Measurements from ENCODE around the gene WBP1.

The WBP1 gene

GRCh38 chr2:74493546-74493945 lies 35.3 kb downstream of the WBP1 start:
- no peaks in the 10 kb centered on the region for H3K79me2 ChIP-seq (ENCODE audit: insufficient read depth, low read length)
- H3K4me3 ChIP-seq (ENCODE audit: low read length, poor library complexity, severe bottlenecking) = no peak overlapping the region
- no peaks in the 10 kb centered on the region for H3K9me3 ChIP-seq (ENCODE audit: insufficient read depth, low read depth, low read length)
- no peak overlapping the region for H3K9ac ChIP-seq (ENCODE audit: low read depth, low read length, poor library complexity, severe bottlenecking)
- no peak overlapping the region for H2AFZ ChIP-seq (ENCODE audit: low read length)
- H3K9me2 ChIP-seq (replicated peaks; ENCODE audit: low read depth, low read length) = no peaks in the 10 kb centered on the region
- TF ChIP-seq EZH2phosphoT487 (IDR thresholded peaks at IDR 0.05; ENCODE audit: borderline replicate concordance) (no peak), CTCF (conservative IDR thresholded peaks at IDR 0.05; ENCODE audit: low read length) (no peak)
- H4K20me1 ChIP-seq (ENCODE audit: insufficient read depth, low read length, poor library complexity, severe bottlenecking) = no peaks in the 10 kb centered on the region
- peaks cover 40% of the 10 kb centered on the region; the same call in 1 of the 2 replicates for H3K36me3 ChIP-seq (ENCODE audit: insufficient read depth, low read length)
- no peaks in the 10 kb centered on the region for H3K27me3 ChIP-seq (ENCODE audit: insufficient read depth, low read length, poor library complexity, severe bottlenecking)
- no peaks in the 10 kb centered on the region for H3K4me1 ChIP-seq (ENCODE audit: insufficient read depth, low read length, poor library complexity, severe bottlenecking)
- no peak overlapping the region for H3K4me2 ChIP-seq (ENCODE audit: low read depth, low read length, poor library complexity, severe bottlenecking)
- H3F3A ChIP-seq (ENCODE audit: low read depth) = no peaks in the 10 kb centered on the region

- Histone ChIP-seq H3K9me2 (replicated peaks; ENCODE audit: low read depth, low read length) (no peaks in the 10 kb centered on the region), H3K9ac (ENCODE audit: low read depth, low read length, poor library complexity, severe bottlenecking) (no peak overlapping the region), H2AFZ (ENCODE audit: low read length) (no peak overlapping the region), H3K4me1 (ENCODE audit: insufficient read depth, low read length, poor library complexity, severe bottlenecking) (no peaks in the 10 kb centered on the region), H3K4me3 (ENCODE audit: low read length, poor library complexity, severe bottlenecking) (no peak overlapping the region), H3K9me3 (ENCODE audit: insufficient read depth, low read depth, low read length) (no peaks in the 10 kb centered on the region), H3K79me2 (ENCODE audit: insufficient read depth, low read length) (no peaks in the 10 kb centered on the region), H3F3A (ENCODE audit: low read depth) (no peaks in the 10 kb centered on the region), H4K20me1 (ENCODE audit: insufficient read depth, low read length, poor library complexity, severe bottlenecking) (no peaks in the 10 kb centered on the region), H3K36me3 (ENCODE audit: insufficient read depth, low read length) (peaks cover 36% of the 10 kb centered on the region; the same call in 1 of the 2 replicates), H3K27me3 (ENCODE audit: insufficient read depth, low read length, poor library complexity, severe bottlenecking) (no peaks in the 10 kb centered on the region), H3K4me2 (ENCODE audit: low read depth, low read length, poor library complexity, severe bottlenecking) (no peak overlapping the region)
- no peak for TF ChIP-seq EZH2phosphoT487 (IDR thresholded peaks at IDR 0.05; ENCODE audit: borderline replicate concordance)
Measured at GRCh38 chr2:74495440-74495839, 37.2 kb downstream of the WBP1 start.

DNA sequence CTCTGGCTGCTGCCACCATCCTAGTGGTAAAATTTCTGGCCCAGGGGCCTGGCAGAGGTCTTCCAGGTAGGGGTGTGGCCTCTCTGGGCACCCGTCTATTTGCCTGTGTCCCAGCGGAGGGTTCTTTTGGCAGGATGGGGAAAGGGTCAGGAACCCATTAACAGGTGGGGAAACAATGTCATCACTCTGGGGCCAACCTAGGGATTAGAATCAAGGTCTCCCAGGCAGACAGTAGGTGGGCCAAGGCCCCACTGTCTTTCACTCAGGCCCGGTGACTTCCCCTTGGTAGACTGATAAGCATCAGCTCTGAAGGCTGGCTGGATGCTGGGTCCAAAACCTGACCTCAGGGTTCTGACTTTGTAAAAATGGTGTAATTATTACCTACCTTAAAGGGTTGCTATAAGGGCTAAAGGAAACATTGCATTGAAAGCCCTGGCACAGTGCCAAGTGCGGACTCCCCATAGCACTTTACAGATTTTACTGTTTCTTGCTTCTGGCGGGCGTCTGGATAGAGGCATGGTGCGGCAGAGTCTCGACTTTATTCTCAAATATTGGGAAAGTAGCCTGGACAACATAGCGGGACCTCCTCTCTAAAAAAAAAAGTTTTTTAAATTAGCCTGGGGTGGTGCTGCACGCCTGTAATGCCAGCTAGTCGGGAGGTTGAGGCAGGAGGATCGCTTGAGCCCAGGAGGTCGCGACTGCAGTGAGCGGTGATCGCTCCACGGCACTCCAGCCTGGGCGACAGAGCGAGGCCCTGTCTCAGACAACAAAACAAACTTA lies 38.9 kb downstream of the WBP1 start:
- Histone ChIP-seq H3K36me3 (ENCODE audit: insufficient read depth, low read length) (peaks cover 19% of the 10 kb centered on the region; the same call in 1 of the 2 replicates), H2AFZ (ENCODE audit: low read length) (no peak overlapping the region), H3K27me3 (ENCODE audit: insufficient read depth, low read length, poor library complexity, severe bottlenecking) (no peaks in the 10 kb centered on the region), H3K9me2 (replicated peaks; ENCODE audit: low read depth, low read length) (no peaks in the 10 kb centered on the region), H3K4me2 (ENCODE audit: low read depth, low read length, poor library complexity, severe bottlenecking) (no peak overlapping the region), H4K20me1 (ENCODE audit: insufficient read depth, low read length, poor library complexity, severe bottlenecking) (no peaks in the 10 kb centered on the region), H3F3A (ENCODE audit: low read depth) (no peaks in the 10 kb centered on the region), H3K79me2 (ENCODE audit: insufficient read depth, low read length) (0 out of 2 replicates have a peak, but pooled peaks cover under 1% of the 10 kb centered on the region), H3K4me1 (ENCODE audit: insufficient read depth, low read length, poor library complexity, severe bottlenecking) (peaks cover 2% of the 10 kb centered on the region), H3K9me3 (ENCODE audit: insufficient read depth, low read depth, low read length) (no peaks in the 10 kb centered on the region), H3K4me3 (ENCODE audit: low read length, poor library complexity, severe bottlenecking) (no peak overlapping the region), H3K9ac (ENCODE audit: low read depth, low read length, poor library complexity, severe bottlenecking) (no peak overlapping the region)
- TF ChIP-seq EZH2phosphoT487 (IDR thresholded peaks at IDR 0.05; ENCODE audit: borderline replicate concordance) (no peak), CTCF (conservative IDR thresholded peaks at IDR 0.05; ENCODE audit: low read length) (no peak)
